Smooth muscle cell (in vitro differentiated cells): ENCODE data around the gene ZNF441. TPM values are rescaled to one million over a fixed set of nuclear protein-coding genes. Genes with fewer than 3 reads are reported as not detected.
"Not testable (repeated sequence)": the region's sequence is repeated elsewhere in the genome, so short reads cannot be mapped to it uniquely, and the experiment has no call there.

Source experiments
- DNase-seq: peaks from one replicate; lab custom pipeline; 2025; ENCODE audit not compliant: unreplicated experiment; lab: John Stamatoyannopoulos, UW
- H2AFZ ChIP-seq: fragments of 200-600 bp; sonication (generic); 2 replicates; pipeline ENCODE4 v1.6.0; 2016; ENCODE audit warnings: antibody characterized with exemption, low read depth, mild to moderate bottlenecking
- H3F3A ChIP-seq: fragments of 200-600 bp; sonication (generic); 2 replicates; pipeline ENCODE4 v1.6.0; 2017; ENCODE audit warnings: antibody characterized with exemption, low read depth
- H3K27ac ChIP-seq: fragments of 200-600 bp; sonication (generic); 2 replicates; pipeline ENCODE4 v1.5.1; 2016; ENCODE audit warnings: low read depth, mild to moderate bottlenecking
- H3K27me3 ChIP-seq: fragments of 200-600 bp; sonication (generic); 2 replicates; pipeline ENCODE4 v1.6.1; 2016; ENCODE audit warnings: low read depth, mild to moderate bottlenecking
- H3K36me3 ChIP-seq: fragments of 200-600 bp; sonication (generic); 2 replicates; pipeline ENCODE4 v1.5.1; 2016; ENCODE audit warnings: low read depth
- H3K4me1 ChIP-seq: fragments of 200-600 bp; sonication (generic); 2 replicates; pipeline ENCODE4 v1.5.1; 2016; ENCODE audit warnings: low read depth
- H3K4me2 ChIP-seq: fragments of 200-600 bp; sonication (generic); 2 replicates; pipeline ENCODE4 v1.6.0; 2016; ENCODE audit warnings: mild to moderate bottlenecking
- H3K4me3 ChIP-seq: fragments of 200-600 bp; sonication (generic); 2 replicates; pipeline ENCODE4 v1.5.1; 2016; ENCODE audit warnings: mild to moderate bottlenecking
- H3K79me2 ChIP-seq: fragments of 200-600 bp; sonication (generic); 2 replicates; pipeline ENCODE4 v1.6.0; 2016; ENCODE audit warnings: low read depth, mild to moderate bottlenecking
- H3K9ac ChIP-seq: fragments of 200-600 bp; sonication (generic); 2 replicates; pipeline ENCODE4 v1.6.0; 2016; ENCODE audit warnings: low read depth
- H3K9me3 ChIP-seq: fragments of 200-600 bp; sonication (generic); replicated peaks from 2 replicates; pipeline ENCODE4 v1.5.1; 2016; ENCODE audit warnings: low read depth
- H4K20me1 ChIP-seq: fragments of 200-600 bp; sonication (generic); 2 replicates; pipeline ENCODE4 v1.6.0; 2016; ENCODE audit warnings: low read depth
- CTCF ChIP-seq: fragments of 200-600 bp; sonication (generic); IDR thresholded peaks from 2 replicates; pipeline ENCODE4 v1.5.1; 2017; ENCODE audit warnings: borderline replicate concordance, mild to moderate bottlenecking, antibody characterized with exemption; ENCODE audit not compliant: insufficient read depth, poor library complexity, severe bottlenecking
- WGBS: methylation state at CpG from one replicate; pipeline ENCODE4 v1.1.7; 2016; ENCODE audit warnings: low lambda C conversion rate; 5-methylcytosine and 5-hydroxymethylcytosine counted together
- polyA plus RNA-seq: library from polyadenylated mRNA; unstranded; fragments of >200 nt; fragmentation: Nextera tagmentation; extraction: Ambion mirVana; gene quantifications from 2 replicates; pipeline ENCODE4 v1.2.1, GENCODE V29; 2016
- total RNA-seq: library from RNA; depleted of rRNA; stranded (reverse); fragments of >200 nt; gene quantifications from 2 replicates; pipeline ENCODE4 v1.2.3, GENCODE V29; 2014

The ZNF441 gene
- total and polyA plus RNA-seq, 2 experiments from 2014 or later, result 2.7 to 9.3 TPM

- no peaks in the 10 kb centered on the region for H4K20me1 ChIP-seq
- peak within 1 kb of the TSS; percentile 72 for H3K9ac ChIP-seq
- peak within 1 kb of the TSS; percentile 68 for H3K27ac ChIP-seq
- H3K4me1 ChIP-seq, result peaks cover 4% of the 10 kb centered on the region
- H3K27me3 ChIP-seq, result no peaks in the 10 kb centered on the region
- H3K36me3 ChIP-seq, result no peaks in the 10 kb centered on the region
- H3K4me2 ChIP-seq, result peak within 1 kb of the TSS; percentile 93
- H3K9me3 ChIP-seq, result no peaks in the 10 kb centered on the region
- H3K4me3 ChIP-seq, result peak within 1 kb of the TSS; percentile 66
- peaks cover 2% of the 10 kb centered on the region for H3F3A ChIP-seq
- peak within 1 kb of the TSS; percentile 89 for H2AFZ ChIP-seq
- whole genome bisulfite sequencing, result 1% methylated on average over 47 of the region's 55 CpGs
- H3K79me2 ChIP-seq, result peaks cover 34% of the 10 kb centered on the region
- peak; percentile 80 for DNase-seq
- TF ChIP-seq CTCF, result no peak
Observed at GRCh38 chr19:11814029-11814699, 47.4 kb downstream of the ZNF441 start, which contains the start of gene ZNF440. Gene ZNF440, plus strand, starts transcription at chr19:11814273. Its CDS starts 175 bp downstream, at chr19:11814448.

GRCh38 chr19:11814700-11815035 lies 47.9 kb downstream of the ZNF441 start:
- Histone ChIP-seq H3K79me2 (peaks cover 35% of the 10 kb centered on the region), H3F3A (peaks cover 2% of the 10 kb centered on the region), H4K20me1 (no peaks in the 10 kb centered on the region), H3K27ac (peak overlapping the region; percentile 68), H3K4me1 (peaks cover 4% of the 10 kb centered on the region), H3K27me3 (no peaks in the 10 kb centered on the region), H3K36me3 (no peaks in the 10 kb centered on the region), H3K9ac (peak overlapping the region; percentile 72), H3K4me2 (peak overlapping the region; percentile 93), H2AFZ (peak overlapping the region; percentile 89), H3K4me3 (peak overlapping the region; percentile 66), H3K9me3 (no peaks in the 10 kb centered on the region)
- no peak for DNase-seq
- TF ChIP-seq CTCF, result no peak
- 36% methylated on average over 10 of the region's 13 CpGs for WGBS

- H3K27me3 ChIP-seq, result no peaks in the 10 kb centered on the region
- H3F3A ChIP-seq, result no peaks in the 10 kb centered on the region
- peaks cover 31% of the 10 kb centered on the region for H3K79me2 ChIP-seq
- no peak for DNase-seq
- H4K20me1 ChIP-seq, result no peaks in the 10 kb centered on the region
- no peak overlapping the region for H3K4me3 ChIP-seq
- no peak overlapping the region for H3K9ac ChIP-seq
- no peak overlapping the region for H2AFZ ChIP-seq
- 68% methylated on average over 5 of the region's 5 CpGs for WGBS
- H3K4me2 ChIP-seq, result no peak overlapping the region
- no peaks in the 10 kb centered on the region for H3K4me1 ChIP-seq
- H3K9me3 ChIP-seq, result peaks cover 3% of the 10 kb centered on the region
- no peak overlapping the region for H3K27ac ChIP-seq
- no peak for TF ChIP-seq CTCF
- no peaks in the 10 kb centered on the region for H3K36me3 ChIP-seq
Observed at GRCh38 chr19:11821474-11822109, 54.8 kb downstream of the ZNF441 start.

- not testable (repeated sequence) for H3K9ac ChIP-seq, H3K27me3 ChIP-seq, DNase-seq, H3K4me3 ChIP-seq, H3K4me2 ChIP-seq, H4K20me1 ChIP-seq, H3K27ac ChIP-seq, H2AFZ ChIP-seq, H3F3A ChIP-seq, H3K4me1 ChIP-seq
- Histone ChIP-seq H3K79me2 (peaks cover 11% of the 10 kb centered on the region), H3K36me3 (peaks cover 46% of the 10 kb centered on the region), H3K9me3 (peaks cover 47% of the 10 kb centered on the region)
- 98% methylated on average over 7 of the region's 7 CpGs for WGBS
Observed at GRCh38 chr19:11828957-11829876, 62.4 kb downstream of the ZNF441 start.
